K562 (cell line): ENCODE results near the gene COL23A1. TPM values are rescaled to one million over a fixed set of nuclear protein-coding genes. Genes with fewer than 3 reads are reported as not detected.

Experiments used
- ATAC-seq: fragments of 200-7000 bp; cut with Tn5 transposase; 3 replicates; pipeline ENCODE4 v1.9.1; 2020; ENCODE audit warnings: moderate library complexity
- BruUV-seq: library from RNA; stranded (reverse); fragments of 400-500 nt; replicated peaks from 2 replicates; lab custom pipeline; 2021; lab: Mats Ljungman, UMichigan
- CTCF ChIA-PET: fragments of 300-600 bp; formaldehyde crosslinking; extraction: SDS; loops from one replicate; lab custom pipeline; 2021; ENCODE audit warnings: low intra/inter-chr PET ratio; lab: Yijun Ruan, JAX
- POLR2A ChIA-PET: fragments of 300-600, 350-650 bp; sonication (Branson Sonifier 250); formaldehyde crosslinking; extraction: SDS; loops from one replicate; lab custom pipeline; 2021; ENCODE audit warnings: antibody characterized with exemption, inconsistent platforms; lab: Yijun Ruan, JAX
- DNase-seq, 4 experiments: peaks; one replicate each; pipeline versions ENCODE4 v3.0.0 to v3.0.0-alpha.2; 2011 to 2018; ENCODE audit warnings: low spot score in 3 of 4, mixed read lengths in 3 of 4; ENCODE audit errors: extremely low read depth in 1 of 4
- FAIRE-seq: peaks from 2 replicates; lab custom pipeline; 2011; peaks lifted over from hg19 to GRCh38; lab: Jason Lieb, UNC
- H2AFZ ChIP-seq: 2 replicates; pipeline ENCODE4 v1.6.0; 2011; ENCODE audit warnings: low read depth, low read length, control low read depth, inconsistent platforms
- H3K27ac ChIP-seq: fragments of 200-600 bp; 3 replicates; pipeline ENCODE4 v1.8.0; 2011; ENCODE audit warnings: low read depth, mild to moderate bottlenecking, control low read depth, inconsistent platforms, low read length, moderate library complexity, mixed read lengths; ENCODE audit errors: extremely low read depth
- H3K27me3 ChIP-seq, 2 experiments: fragments of 300-600 bp in 1 of 2; 2 replicates in 1 of 2; 3 replicates in 1 of 2; pipeline versions ENCODE4 v1.6.0 to v1.8.0; 2011; ENCODE audit warnings: inconsistent platforms in 2 of 2, low read length in 2 of 2, mild to moderate bottlenecking in 1 of 2, mixed read lengths in 1 of 2, moderate library complexity in 1 of 2; ENCODE audit not compliant: control insufficient read depth in 2 of 2, insufficient read depth in 2 of 2
- H3K36me3 ChIP-seq: fragments of 300-600 bp; 3 replicates; pipeline ENCODE4 v1.8.0; 2011; ENCODE audit warnings: mild to moderate bottlenecking, low read length, inconsistent platforms; ENCODE audit not compliant: control insufficient read depth, insufficient read depth
- H3K4me1 ChIP-seq, 2 experiments: fragments of 200-600 bp in 1 of 2; replicated peaks in 1 of 2; 2 replicates in 1 of 2; 3 replicates in 1 of 2; pipeline versions ENCODE4 v1.5.1 to v1.8.0; 2011; ENCODE audit warnings: inconsistent platforms in 2 of 2, low read length in 2 of 2, mild to moderate bottlenecking in 1 of 2, mixed read lengths in 1 of 2, moderate library complexity in 1 of 2; ENCODE audit not compliant: control insufficient read depth in 2 of 2, insufficient read depth in 2 of 2
- H3K4me2 ChIP-seq: 2 replicates; pipeline ENCODE4 v1.6.1; 2011; ENCODE audit warnings: low read length, control low read depth, inconsistent platforms, mixed read lengths; ENCODE audit not compliant: insufficient read depth
- H3K4me3 ChIP-seq: fragments of 200-600 bp; sonication (generic), shearing (Covaris generic); 2 replicates; pipeline ENCODE4 v1.5.1; 2016; ENCODE audit warnings: control low read depth, inconsistent platforms
- H3K79me2 ChIP-seq: fragments of 200-600 bp; 3 replicates; pipeline ENCODE4 v1.8.0; 2011; ENCODE audit warnings: low read length, inconsistent platforms; ENCODE audit not compliant: control insufficient read depth, insufficient read depth
- H3K9ac ChIP-seq, 2 experiments: 2 replicates each; pipeline versions ENCODE4 v1.6.0 to v1.6.1; 2011; ENCODE audit warnings: low read depth in 2 of 2, low read length in 2 of 2, control low read depth in 1 of 2, inconsistent platforms in 1 of 2, mild to moderate bottlenecking in 1 of 2, mixed read lengths in 1 of 2; ENCODE audit not compliant: insufficient read depth in 1 of 2
- H3K9me1 ChIP-seq: one replicate; pipeline ENCODE4 v1.6.0; 2011; ENCODE audit warnings: inconsistent platforms, mild to moderate bottlenecking, low read length, moderate library complexity; ENCODE audit not compliant: control insufficient read depth, insufficient read depth
- H3K9me3 ChIP-seq: replicated peaks from 2 replicates; pipeline ENCODE4 v1.5.1; 2011; ENCODE audit warnings: low read depth, low read length, inconsistent platforms; ENCODE audit not compliant: control insufficient read depth, insufficient read depth
- H4K20me1 ChIP-seq: replicated peaks from 2 replicates; pipeline ENCODE4 v1.6.1; 2011; ENCODE audit warnings: low read length, inconsistent platforms, mixed read lengths; ENCODE audit not compliant: control insufficient read depth, insufficient read depth
- CEBPB ChIP-seq: fragments of 450-650 bp; IDR thresholded peaks from 2 replicates; pipeline ENCODE4 v1.6.1; 2016; ENCODE audit warnings: missing genetic modification characterization, missing compliant biosample characterization
- FOXA3 ChIP-seq, 2 experiments: fragments of 450-650 bp in 1 of 2; sonication (generic) in 1 of 2; formaldehyde crosslinking; IDR thresholded peaks in 1 of 2; conservative IDR thresholded peaks in 1 of 2; 2 replicates each; pipeline versions ENCODE4 v1.4.0 to v1.8.0; 2020 to 2022; ENCODE audit warnings: mild to moderate bottlenecking in 2 of 2, missing genetic modification reagents in 1 of 2
- HDAC3 ChIP-seq: fragments of 450-650 bp; IDR thresholded peaks from 2 replicates; pipeline ENCODE4 v1.6.1; 2018; ENCODE audit warnings: borderline replicate concordance, mild to moderate bottlenecking, moderate library complexity; ENCODE audit not compliant: partially characterized antibody
- PHF21A ChIP-seq: fragments of 450-650 bp; IDR thresholded peaks from 2 replicates; pipeline ENCODE4 v1.6.1; 2017; ENCODE audit warnings: low read depth, borderline replicate concordance
- SNRNP70 ChIP-seq: fragments of 200-400 bp; formaldehyde crosslinking; optimal IDR thresholded peaks from 2 replicates; pipeline ENCODE3; 2017; ENCODE audit warnings: low read depth, low read length
- SRF ChIP-seq, 2 experiments: fragments of 250-450, 450-650 bp in 1 of 2; sonication (Bioruptor Pico) in 1 of 2; sonication (generic) in 1 of 2; formaldehyde crosslinking; IDR thresholded peaks; 2 replicates each; pipeline versions ENCODE4 v1.5.0 to v1.5.1; 2020 to 2022; ENCODE audit warnings: mild to moderate bottlenecking in 1 of 2, missing genetic modification reagents in 1 of 2
- ZFP30 ChIP-seq: fragments of 250-450 bp; sonication (Bioruptor Pico); IDR thresholded peaks from 2 replicates; pipeline ENCODE4 v1.8.0; 2022; ENCODE audit warnings: moderate library complexity, mild to moderate bottlenecking, inconsistent platforms, borderline replicate concordance
- ZNF121 ChIP-seq: sonication (generic); formaldehyde crosslinking; conservative IDR thresholded peaks from 2 replicates; pipeline ENCODE4 v1.8.0; 2022; ENCODE audit warnings: missing genetic modification reagents
- WGBS: fragments of 100-300 bp; shearing (Covaris generic); methylation state at CpG from one replicate; pipeline ENCODE4 v1.1.6; 2016; ENCODE audit warnings: low coverage, mixed read lengths; ENCODE audit not compliant: insufficient coverage; ENCODE audit errors: missing lambda C conversion rate; 5-methylcytosine and 5-hydroxymethylcytosine counted together
- in situ Hi-C: fragments of 300-500 bp; cut with MboI; formaldehyde crosslinking; loops from 4 replicates; pipeline ENCODE4 v1.15.0; 2018; ENCODE audit warnings: inconsistent platforms, mixed read lengths
- intact Hi-C: fragments of 100-400 bp; cut with micrococcal nuclease; formaldehyde crosslinking; loops from 2 replicates; pipeline ENCODE4 v1.14.2; 2022
- polyA plus RNA-seq, 8 experiments: library from polyadenylated mRNA; depleted of rRNA in 4 of 8; stranded (reverse) in 5 of 8; unstranded in 3 of 8; fragments of >200 nt; fragmentation: Nextera tagmentation in 2 of 8; fragmentation: Illumina TruSeq in 1 of 8; extraction: Ambion mirVana in 2 of 8; extraction: Trizol in 1 of 8; gene quantifications; 2 replicates each; pipeline versions ENCODE4 v1.2.1 to v1.2.3, GENCODE V29; 2011 to 2014; ENCODE audit warnings: inconsistent platforms in 1 of 8, missing spikeins in 1 of 8
- total RNA-seq, 7 experiments: library from RNA; depleted of rRNA in 6 of 7; stranded (reverse); fragments of >200 nt in 6 of 7; fragmentation: Illumina TruSeq in 2 of 7; extraction: Trizol in 2 of 7; gene quantifications; 2 replicates each; pipeline versions ENCODE4 v1.2.1 to v1.2.3, GENCODE V29; 2011 to 2021; ENCODE audit warnings: low replicate concordance in 1 of 7
- TF ChIP-seq, protein P1 (sequence below): fragments of 250-450 bp; sonication (Bioruptor Pico); IDR thresholded peaks from 2 replicates; pipeline ENCODE4 v1.5.0; 2022; ENCODE audit warnings: mild to moderate bottlenecking
- TF ChIP-seq, protein P2 (sequence below): fragments of 450-650 bp; conservative IDR thresholded peaks from 2 replicates; pipeline ENCODE4 v1.6.1; 2016; ENCODE audit warnings: missing genetic modification characterization, low read depth, mild to moderate bottlenecking, control low read depth, missing compliant biosample characterization
- TF ChIP-seq, protein P3 (sequence below): sonication (generic); formaldehyde crosslinking; IDR thresholded peaks from 2 replicates; pipeline ENCODE4 v1.8.1; 2022; ENCODE audit warnings: missing genetic modification reagents

Gene COL23A1
- total and polyA plus RNA-seq, 9 of the 15 experiments (the other 6 are each of a cell fraction or from before 2014, with no cell fraction given) = 0.09 TPM; not detected in 8

DNA sequence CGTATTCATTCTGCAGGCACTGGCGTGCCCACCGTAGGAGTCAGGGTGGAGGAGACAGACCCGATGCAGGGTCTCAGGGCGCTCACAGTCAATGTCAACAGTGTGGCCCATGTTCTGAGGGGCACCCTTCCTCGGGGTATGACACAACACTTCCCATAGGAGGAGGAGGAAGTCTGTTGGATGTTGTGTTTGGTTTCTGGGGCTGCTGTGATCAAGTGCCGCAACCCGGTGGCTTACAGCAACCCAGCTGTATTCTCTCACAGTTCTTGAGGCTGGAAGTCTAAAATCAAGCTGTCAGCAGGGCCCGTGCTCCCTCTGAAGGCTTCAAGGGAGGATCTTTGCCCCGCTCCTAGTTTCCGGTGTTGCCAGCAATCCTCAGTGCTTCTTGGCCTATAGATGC, 391.5 kb downstream of the COL23A1 start:
- no peaks in the 10 kb centered on the region for H3K9me1 ChIP-seq
- TF ChIP-seq ZFP30 (CRISPR knock-in tag) = no peak
- no peak for TF ChIP-seq FOXA3 (CRISPR knock-in tag; conservative IDR thresholded peaks at IDR 0.05 in 1 of 2, IDR thresholded peaks at IDR 0.05 in 1 of 2)
- TF ChIP-seq CEBPB (tag) = no peak
- TF ChIP-seq, protein P1, sequence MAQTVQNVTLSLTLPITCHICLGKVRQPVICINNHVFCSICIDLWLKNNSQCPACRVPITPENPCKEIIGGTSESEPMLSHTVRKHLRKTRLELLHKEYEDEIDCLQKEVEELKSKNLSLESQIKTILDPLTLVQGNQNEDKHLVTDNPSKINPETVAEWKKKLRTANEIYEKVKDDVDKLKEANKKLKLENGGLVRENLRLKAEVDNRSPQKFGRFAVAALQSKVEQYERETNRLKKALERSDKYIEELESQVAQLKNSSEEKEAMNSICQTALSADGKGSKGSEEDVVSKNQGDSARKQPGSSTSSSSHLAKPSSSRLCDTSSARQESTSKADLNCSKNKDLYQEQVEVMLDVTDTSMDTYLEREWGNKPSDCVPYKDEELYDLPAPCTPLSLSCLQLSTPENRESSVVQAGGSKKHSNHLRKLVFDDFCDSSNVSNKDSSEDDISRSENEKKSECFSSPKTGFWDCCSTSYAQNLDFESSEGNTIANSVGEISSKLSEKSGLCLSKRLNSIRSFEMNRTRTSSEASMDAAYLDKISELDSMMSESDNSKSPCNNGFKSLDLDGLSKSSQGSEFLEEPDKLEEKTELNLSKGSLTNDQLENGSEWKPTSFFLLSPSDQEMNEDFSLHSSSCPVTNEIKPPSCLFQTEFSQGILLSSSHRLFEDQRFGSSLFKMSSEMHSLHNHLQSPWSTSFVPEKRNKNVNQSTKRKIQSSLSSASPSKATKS (CRISPR knock-in tag) = no peak
- TF ChIP-seq ZNF121 (CRISPR knock-in tag) = no peak
- no peak for TF ChIP-seq SNRNP70
- TF ChIP-seq HDAC3 = no peak
- TF ChIP-seq PHF21A = no peak
- no peak for TF ChIP-seq SRF (CRISPR knock-in tag; IDR thresholded peaks at IDR 0.05)
- TF ChIP-seq, protein P2, sequence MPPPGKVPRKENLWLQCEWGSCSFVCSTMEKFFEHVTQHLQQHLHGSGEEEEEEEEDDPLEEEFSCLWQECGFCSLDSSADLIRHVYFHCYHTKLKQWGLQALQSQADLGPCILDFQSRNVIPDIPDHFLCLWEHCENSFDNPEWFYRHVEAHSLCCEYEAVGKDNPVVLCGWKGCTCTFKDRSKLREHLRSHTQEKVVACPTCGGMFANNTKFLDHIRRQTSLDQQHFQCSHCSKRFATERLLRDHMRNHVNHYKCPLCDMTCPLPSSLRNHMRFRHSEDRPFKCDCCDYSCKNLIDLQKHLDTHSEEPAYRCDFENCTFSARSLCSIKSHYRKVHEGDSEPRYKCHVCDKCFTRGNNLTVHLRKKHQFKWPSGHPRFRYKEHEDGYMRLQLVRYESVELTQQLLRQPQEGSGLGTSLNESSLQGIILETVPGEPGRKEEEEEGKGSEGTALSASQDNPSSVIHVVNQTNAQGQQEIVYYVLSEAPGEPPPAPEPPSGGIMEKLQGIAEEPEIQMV = no peak
- TF ChIP-seq, protein P3, sequence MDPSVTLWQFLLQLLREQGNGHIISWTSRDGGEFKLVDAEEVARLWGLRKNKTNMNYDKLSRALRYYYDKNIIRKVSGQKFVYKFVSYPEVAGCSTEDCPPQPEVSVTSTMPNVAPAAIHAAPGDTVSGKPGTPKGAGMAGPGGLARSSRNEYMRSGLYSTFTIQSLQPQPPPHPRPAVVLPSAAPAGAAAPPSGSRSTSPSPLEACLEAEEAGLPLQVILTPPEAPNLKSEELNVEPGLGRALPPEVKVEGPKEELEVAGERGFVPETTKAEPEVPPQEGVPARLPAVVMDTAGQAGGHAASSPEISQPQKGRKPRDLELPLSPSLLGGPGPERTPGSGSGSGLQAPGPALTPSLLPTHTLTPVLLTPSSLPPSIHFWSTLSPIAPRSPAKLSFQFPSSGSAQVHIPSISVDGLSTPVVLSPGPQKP (CRISPR knock-in tag) = no peak
- H3K4me2 ChIP-seq = no peak overlapping the region
- no peak for FAIRE-seq
- peak overlapping the region; percentile 55; the same call in 1 of the 2 replicates for H2AFZ ChIP-seq
- H3K9ac ChIP-seq = no peak overlapping the region
- ChIA-PET POLR2A (interaction anchor here (0.6 kb wide), 1 partner anchor 682 kb away, joined by 4 read pairs; no protein-coding TSS in a partner anchor), CTCF (no interaction called here)
- H3K4me3 ChIP-seq = no peak overlapping the region
- intact Hi-C loops (no loop called here), in situ Hi-C loops (no loop called here)
- no TSS peak for BruUV-seq
- no peaks in the 10 kb centered on the region for H4K20me1 ChIP-seq
- H3K27me3 ChIP-seq = peaks cover 5 to 15% of the 10 kb centered on the region in 2 experiments; a peak in 3 of 5 replicates
- H3K79me2 ChIP-seq = peaks cover 7% of the 10 kb centered on the region
- H3K36me3 ChIP-seq = no peaks in the 10 kb centered on the region
- WGBS = 65% methylated on average over 8 of the region's 11 CpGs
- no peak overlapping the region for H3K27ac ChIP-seq
- no peak for DNase-seq
- H3K9me3 ChIP-seq = no peaks in the 10 kb centered on the region
- ATAC-seq = no peak
- peaks cover 3 to 10% of the 10 kb centered on the region in 2 experiments; a peak in 4 of 5 replicates for H3K4me1 ChIP-seq
